PC-9 (cell line): ENCODE results near the gene MFNG.

ENCODE experiments used
- EZH2 ChIP-seq: fragments of 200-600 bp; sonication (generic); IDR thresholded peaks from 2 replicates; pipeline ENCODE4 v1.8.0; 2017; ENCODE audit warnings: antibody characterized with exemption, low read depth
- TF ChIP-seq, protein P1 (sequence below): fragments of 200-600 bp; sonication (generic); conservative IDR thresholded peaks from 2 replicates; pipeline ENCODE4 v1.6.1; 2017; ENCODE audit warnings: mixed run types, antibody characterized with exemption, mild to moderate bottlenecking, moderate library complexity

DNA sequence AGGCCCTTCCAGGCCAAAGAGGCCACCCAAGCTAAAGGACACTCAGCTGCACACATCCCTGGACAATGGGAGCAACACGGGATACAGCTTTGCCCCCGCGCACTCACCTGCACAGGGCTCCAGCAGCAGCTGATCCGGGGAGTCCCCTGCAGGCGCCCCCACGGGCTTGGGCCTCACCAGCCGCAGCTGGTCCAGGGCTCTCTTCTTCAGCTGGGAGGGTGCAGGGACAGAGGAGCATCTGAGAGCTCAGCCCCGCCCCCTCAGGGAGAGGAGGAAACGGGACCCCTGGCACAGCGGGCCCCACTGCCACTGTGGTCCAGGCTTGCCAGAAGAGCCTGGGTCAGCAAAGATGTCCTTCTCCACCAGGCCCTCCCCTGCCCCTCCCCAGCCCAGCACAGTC, 7.8 kb upstream of the MFNG start:
- TF ChIP-seq, protein P1, sequence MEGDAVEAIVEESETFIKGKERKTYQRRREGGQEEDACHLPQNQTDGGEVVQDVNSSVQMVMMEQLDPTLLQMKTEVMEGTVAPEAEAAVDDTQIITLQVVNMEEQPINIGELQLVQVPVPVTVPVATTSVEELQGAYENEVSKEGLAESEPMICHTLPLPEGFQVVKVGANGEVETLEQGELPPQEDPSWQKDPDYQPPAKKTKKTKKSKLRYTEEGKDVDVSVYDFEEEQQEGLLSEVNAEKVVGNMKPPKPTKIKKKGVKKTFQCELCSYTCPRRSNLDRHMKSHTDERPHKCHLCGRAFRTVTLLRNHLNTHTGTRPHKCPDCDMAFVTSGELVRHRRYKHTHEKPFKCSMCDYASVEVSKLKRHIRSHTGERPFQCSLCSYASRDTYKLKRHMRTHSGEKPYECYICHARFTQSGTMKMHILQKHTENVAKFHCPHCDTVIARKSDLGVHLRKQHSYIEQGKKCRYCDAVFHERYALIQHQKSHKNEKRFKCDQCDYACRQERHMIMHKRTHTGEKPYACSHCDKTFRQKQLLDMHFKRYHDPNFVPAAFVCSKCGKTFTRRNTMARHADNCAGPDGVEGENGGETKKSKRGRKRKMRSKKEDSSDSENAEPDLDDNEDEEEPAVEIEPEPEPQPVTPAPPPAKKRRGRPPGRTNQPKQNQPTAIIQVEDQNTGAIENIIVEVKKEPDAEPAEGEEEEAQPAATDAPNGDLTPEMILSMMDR: no peak
- no peak for TF ChIP-seq EZH2
